ENCODE results near the gene GPC6. TPM values are rescaled to one million over a fixed set of nuclear protein-coding genes. Genes with fewer than 3 reads are reported as not detected.

Gene GPC6
- total RNA-seq, 2 donors from 2014 or later, result 3.4 to 5.3 TPM

GRCh38 chr13:93216122-93216521 is 10.5 kb upstream of the GPC6 start:
- intact Hi-C loops (cut with DNase I), result no loop called here
- TF ChIP-seq POLR2AphosphoS5 (IDR thresholded peaks at IDR 0.05) (no peak), CTCF (IDR thresholded peaks at IDR 0.05) (no peak), POLR2A (IDR thresholded peaks at IDR 0.05) (no peak)
- 85% methylated on average over 1 of the region's 1 CpG for WGBS

GRCh38 chr13:93217721-93218261 is 8.8 kb upstream of the GPC6 start:
- no peak overlapping the region for H3K27ac ChIP-seq
- no peaks in the 10 kb centered on the region for H3K4me1 ChIP-seq (replicated peaks)
- H3K4me3 ChIP-seq, result no peak overlapping the region
- intact Hi-C loops (cut with DNase I), result no loop called here
- no peak for DNase-seq (ENCODE audit: low spot score)
- TF ChIP-seq POLR2AphosphoS5 (IDR thresholded peaks at IDR 0.05) (no peak), POLR2A (IDR thresholded peaks at IDR 0.05) (no peak)
- 48% methylated on average over 6 of the region's 6 CpGs for WGBS
- no peaks in the 10 kb centered on the region for H3K36me3 ChIP-seq
- no peaks in the 10 kb centered on the region for H3K27me3 ChIP-seq (replicated peaks; ENCODE audit: insufficient read depth)
- H3K9me3 ChIP-seq, result no peaks in the 10 kb centered on the region

More at GRCh38 chr13:93216122-93216521, 10.5 kb upstream of the GPC6 start:
- Histone ChIP-seq H3K27ac (no peak overlapping the region), H3K27me3 (replicated peaks; ENCODE audit: insufficient read depth) (no peaks in the 10 kb centered on the region), H3K4me1 (replicated peaks) (no peaks in the 10 kb centered on the region), H3K9me3 (no peaks in the 10 kb centered on the region), H3K4me3 (no peak overlapping the region), H3K36me3 (no peaks in the 10 kb centered on the region)
- no peak for DNase-seq (ENCODE audit: low spot score)

- no peak for TF ChIP-seq CTCF (IDR thresholded peaks at IDR 0.05)
- no peak for TF ChIP-seq POLR2AphosphoS5 (IDR thresholded peaks at IDR 0.05)
- TF ChIP-seq POLR2A (IDR thresholded peaks at IDR 0.05), result no peak
- WGBS, result 90% methylated on average over 3 of the region's 3 CpGs
- intact Hi-C loops (cut with DNase I), result no loop called here
- H3K4me1 ChIP-seq (replicated peaks), result no peaks in the 10 kb centered on the region
- no peaks in the 10 kb centered on the region for H3K9me3 ChIP-seq
- H3K36me3 ChIP-seq, result no peaks in the 10 kb centered on the region
- DNase-seq (ENCODE audit: low spot score), result no peak
- H3K27me3 ChIP-seq (replicated peaks; ENCODE audit: insufficient read depth), result no peaks in the 10 kb centered on the region
- H3K27ac ChIP-seq, result no peak overlapping the region
- no peak overlapping the region for H3K4me3 ChIP-seq
Observed at GRCh38 chr13:93218583-93218982, 8.0 kb upstream of the GPC6 start.

GRCh38 chr13:93220073-93220472 is 6.5 kb upstream of the GPC6 start:
- intact Hi-C loops (cut with DNase I), result loop anchor here (10.0 kb wide), 1 partner anchor 1145 kb away; no protein-coding TSS in a partner anchor
- no peaks in the 10 kb centered on the region for H3K36me3 ChIP-seq

GRCh38 chr13:93222976-93223375 is 3.6 kb upstream of the GPC6 start:
- 88% methylated on average over 4 of the region's 4 CpGs for WGBS
- intact Hi-C loops (cut with DNase I), result loop anchor here (10.0 kb wide), 1 partner anchor 1142 kb away; no protein-coding TSS in a partner anchor
- H3K27ac ChIP-seq, result no peak overlapping the region
- H3K4me1 ChIP-seq (replicated peaks), result no peaks in the 10 kb centered on the region
- no peak for DNase-seq (ENCODE audit: low spot score)
- H3K27me3 ChIP-seq (replicated peaks; ENCODE audit: insufficient read depth), result no peaks in the 10 kb centered on the region
- no peaks in the 10 kb centered on the region for H3K9me3 ChIP-seq
- H3K4me3 ChIP-seq, result no peak overlapping the region
- no peaks in the 10 kb centered on the region for H3K36me3 ChIP-seq
- no peak for TF ChIP-seq POLR2A (IDR thresholded peaks at IDR 0.05)

More at GRCh38 chr13:93220073-93220472, 6.5 kb upstream of the GPC6 start:
- Histone ChIP-seq H3K4me1 (replicated peaks) (no peaks in the 10 kb centered on the region), H3K27ac (no peak overlapping the region), H3K4me3 (no peak overlapping the region), H3K9me3 (no peaks in the 10 kb centered on the region), H3K27me3 (replicated peaks; ENCODE audit: insufficient read depth) (no peaks in the 10 kb centered on the region)
- WGBS, result 47% methylated on average over 3 of the region's 3 CpGs
- no peak for DNase-seq (ENCODE audit: low spot score)
- TF ChIP-seq POLR2A (IDR thresholded peaks at IDR 0.05) (no peak), POLR2AphosphoS5 (IDR thresholded peaks at IDR 0.05) (no peak), CTCF (IDR thresholded peaks at IDR 0.05) (no peak)

GRCh38 chr13:93224535-93224934 is 2.1 kb upstream of the GPC6 start:
- Histone ChIP-seq H3K27ac (no peak overlapping the region), H3K9me3 (no peaks in the 10 kb centered on the region), H3K27me3 (replicated peaks; ENCODE audit: insufficient read depth) (no peaks in the 10 kb centered on the region), H3K4me1 (replicated peaks) (no peaks in the 10 kb centered on the region), H3K36me3 (no peaks in the 10 kb centered on the region), H3K4me3 (no peak overlapping the region)
- 90% methylated on average over 1 of the region's 1 CpG for WGBS
- TF ChIP-seq CTCF (IDR thresholded peaks at IDR 0.05), result no peak
- no peak for TF ChIP-seq POLR2A (IDR thresholded peaks at IDR 0.05)
- TF ChIP-seq POLR2AphosphoS5 (IDR thresholded peaks at IDR 0.05), result no peak
- intact Hi-C loops (cut with DNase I), result loop anchor here (10.0 kb wide), 1 partner anchor 1140 kb away; no protein-coding TSS in a partner anchor
- DNase-seq (ENCODE audit: low spot score), result no peak
